Pancreas (tissue), 10 donors: ENCODE results near the gene COL4A6. TPM values are rescaled to one million over a fixed set of nuclear protein-coding genes. Genes with fewer than 3 reads are reported as not detected.

Experiments used
- ATAC-seq, 4 donors: fragments of 200-7000 bp; cut with Tn5 transposase; one replicate each; pipeline versions ENCODE4 v1.8.0 to v1.9.1; 2020; ENCODE audit warnings: mild to moderate bottlenecking in 4 of 4, moderate library complexity in 4 of 4
- DNase-seq, 6 donors: peaks; one replicate each; pipeline ENCODE4 v3.0.0-alpha.2; 2020
- FAIRE-seq: peaks from 2 replicates; lab custom pipeline; 2012; peaks lifted over from hg19 to GRCh38; lab: Jason Lieb, UNC
- H3K27ac ChIP-seq, 4 donors: fragments of 200-600 bp; sonication (generic); 1 replicate in 3 of 4; 2 replicates in 1 of 4; pipeline versions ENCODE4 v1.5.0 to v1.8.0; 2020
- H3K27me3 ChIP-seq, 4 donors: fragments of 200-600 bp; one replicate each; pipeline ENCODE4 v1.8.0; 2021
- H3K36me3 ChIP-seq, 3 donors: fragments of 200-600 bp; sonication (generic) in 1 of 3; one replicate each; pipeline versions ENCODE4 v1.5.0 to v1.8.0; 2020 to 2021
- H3K4me1 ChIP-seq, 3 donors: fragments of 200-600 bp; one replicate each; pipeline ENCODE4 v1.8.0; 2021
- H3K4me3 ChIP-seq, 4 donors: fragments of 200-600 bp; sonication (generic) in 2 of 4; one replicate each; pipeline versions ENCODE4 v1.5.0 to v1.8.0; 2020 to 2021
- H3K9me3 ChIP-seq, 4 donors: fragments of 200-600 bp; one replicate each; pipeline ENCODE4 v1.8.0; 2021
- WGBS, 2 donors: extraction: QIAGEN DNeasy Blood & Tissue Kit; methylation state at CpG; one replicate each; pipeline ENCODE4 v1.1.7; 2013; 5-methylcytosine and 5-hydroxymethylcytosine counted together
- intact Hi-C, 3 donors: fragments of 100-400 bp; cut with DNase I; formaldehyde crosslinking; loops; one replicate each; pipeline versions ENCODE4 v1.11.1 to v1.14.2; 2022
- polyA plus RNA-seq, 2 donors: library from polyadenylated mRNA; stranded (reverse); fragments of 200-250 nt; gene quantifications; one replicate each; pipeline ENCODE4 v1.2.3, GENCODE V29; 2013
- total RNA-seq, 6 donors: library from RNA; stranded (reverse); fragmentation: NEBNext Ultra II Directional in 4 of 6; extraction: Animal tissue kit (Norgen Biotek cat#: 25700) in 4 of 6; gene quantifications; one replicate each; pipeline versions ENCODE4 v1.2.1 to v1.2.4, GENCODE V29; 2021 to 2023
- TF ChIP-seq, protein P1 (sequence below), 4 donors: fragments of 200-600 bp; sonication (generic) in 3 of 4; IDR thresholded peaks; one replicate each; pipeline versions ENCODE4 v1.5.0 to v1.8.0; 2021; ENCODE audit warnings: antibody characterized with exemption in 4 of 4
- donor health status: healthy with polysubstance abuse.
- donor health status: DM: no; HTN: no; CAD: no; lungs with moderate emphysema.
- donor health status: DM: no; HTN: no; CAD: no.
- donor health status: control.
- donor health status: control.
- donor health status: Bipolar disorder and iron deficiency.
- donor health status: DM: yes; HTN: yes; CAD: no.
- donor health status: DM: no; HTN: no; CAD: no.
- donor health status: DM: no; HTN: no; CAD: no.
- donor health status: DM: yes; HTN: yes; CAD: no.

The COL4A6 gene
- total and polyA plus RNA-seq, 8 donors = 0.06 to 0.25 (median 0.10) TPM; not detected in 2

DNA sequence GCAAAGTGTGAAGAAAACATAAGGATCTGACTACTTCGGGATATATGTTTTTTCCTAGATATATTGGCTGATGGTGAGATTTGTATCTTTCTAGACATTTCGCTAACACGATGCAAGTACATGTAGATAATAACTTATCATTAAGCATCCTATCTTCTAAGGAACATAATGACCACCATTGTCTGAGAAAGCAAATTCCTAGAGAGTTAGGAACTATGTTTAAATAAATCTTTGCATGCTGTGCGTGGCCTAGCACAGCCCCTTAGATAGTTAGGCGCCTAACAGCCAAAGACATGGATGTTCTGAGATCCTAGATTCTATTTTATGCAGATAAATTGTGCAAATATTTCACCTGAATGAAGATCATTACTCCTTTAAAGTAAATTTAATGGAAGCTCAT, 3.0 kb downstream of the COL4A6 start:
- no peak overlapping the region for H3K27ac ChIP-seq
- no peaks in the 10 kb centered on the region for H3K4me1 ChIP-seq
- no peak overlapping the region for H3K4me3 ChIP-seq
- H3K36me3 ChIP-seq = no peaks in the 10 kb centered on the region
- no peak for ATAC-seq
- FAIRE-seq = no peak
- no peaks in the 10 kb centered on the region for H3K9me3 ChIP-seq
- 56 to 73% methylated on average over 5 of the region's 5 CpGs for WGBS, 2 donors
- no peak for DNase-seq
- peaks cover 0 to 31% (median 1%) of the 10 kb centered on the region in 4 donors for H3K27me3 ChIP-seq
- TF ChIP-seq, protein P1, sequence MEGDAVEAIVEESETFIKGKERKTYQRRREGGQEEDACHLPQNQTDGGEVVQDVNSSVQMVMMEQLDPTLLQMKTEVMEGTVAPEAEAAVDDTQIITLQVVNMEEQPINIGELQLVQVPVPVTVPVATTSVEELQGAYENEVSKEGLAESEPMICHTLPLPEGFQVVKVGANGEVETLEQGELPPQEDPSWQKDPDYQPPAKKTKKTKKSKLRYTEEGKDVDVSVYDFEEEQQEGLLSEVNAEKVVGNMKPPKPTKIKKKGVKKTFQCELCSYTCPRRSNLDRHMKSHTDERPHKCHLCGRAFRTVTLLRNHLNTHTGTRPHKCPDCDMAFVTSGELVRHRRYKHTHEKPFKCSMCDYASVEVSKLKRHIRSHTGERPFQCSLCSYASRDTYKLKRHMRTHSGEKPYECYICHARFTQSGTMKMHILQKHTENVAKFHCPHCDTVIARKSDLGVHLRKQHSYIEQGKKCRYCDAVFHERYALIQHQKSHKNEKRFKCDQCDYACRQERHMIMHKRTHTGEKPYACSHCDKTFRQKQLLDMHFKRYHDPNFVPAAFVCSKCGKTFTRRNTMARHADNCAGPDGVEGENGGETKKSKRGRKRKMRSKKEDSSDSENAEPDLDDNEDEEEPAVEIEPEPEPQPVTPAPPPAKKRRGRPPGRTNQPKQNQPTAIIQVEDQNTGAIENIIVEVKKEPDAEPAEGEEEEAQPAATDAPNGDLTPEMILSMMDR (IDR thresholded peaks at IDR 0.05) = no peak
- intact Hi-C loops = no loop called here

DNA sequence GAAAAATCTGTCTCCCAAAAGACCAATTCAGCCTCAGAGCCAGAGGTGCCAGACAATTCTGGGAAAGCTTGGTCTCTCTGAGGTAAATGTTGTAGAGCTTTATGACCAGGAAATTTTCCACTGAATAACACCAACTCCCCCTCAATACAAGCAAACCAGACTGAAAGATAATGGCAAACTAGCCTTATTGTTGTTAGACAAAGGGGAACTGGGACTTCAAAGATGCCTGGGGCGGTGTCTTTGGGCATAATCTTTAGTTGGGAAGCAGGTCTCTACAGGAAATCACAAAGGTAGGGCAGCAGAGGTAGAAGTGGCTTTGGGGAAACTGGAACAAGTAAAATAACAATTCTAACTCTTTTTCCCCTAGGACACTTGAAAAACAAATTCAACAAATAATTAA, 12.0 kb downstream of the COL4A6 start:
- Histone ChIP-seq H3K4me3 (no peak overlapping the region), H3K9me3 (no peaks in the 10 kb centered on the region), H3K27me3 (peaks cover 0 to 4% (median 2%) of the 10 kb centered on the region in 4 donors), H3K36me3 (no peaks in the 10 kb centered on the region), H3K27ac (no peak overlapping the region), H3K4me1 (no peaks in the 10 kb centered on the region)
- ATAC-seq (no peak), DNase-seq (no peak), FAIRE-seq (no peak)
- intact Hi-C loops = no loop called here
- 28 to 61% methylated on average over 1 of the region's 1 CpG for WGBS, 2 donors
- TF ChIP-seq, protein P1 (IDR thresholded peaks at IDR 0.05) = no peak

DNA sequence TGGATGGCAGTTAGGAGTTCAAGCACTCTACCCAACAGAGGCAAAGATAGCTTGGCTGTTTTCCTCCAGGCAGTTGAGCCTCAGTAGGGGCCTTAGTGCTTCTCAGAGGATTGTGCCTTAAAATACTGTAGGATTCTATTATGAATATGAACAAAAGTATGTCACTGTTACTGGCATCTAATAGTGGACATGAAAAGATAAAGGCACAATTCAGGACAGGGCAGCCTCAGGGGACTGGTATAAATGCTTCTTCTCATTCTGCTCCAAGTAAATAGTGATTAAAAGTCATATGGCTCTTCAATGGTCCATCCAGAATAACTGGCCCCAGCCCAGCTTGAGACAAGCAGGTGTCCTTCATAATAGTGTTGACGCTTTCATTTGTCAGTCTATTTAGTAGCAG, 17.7 kb downstream of the COL4A6 start:
- FAIRE-seq (no peak), DNase-seq (no peak), ATAC-seq (no peak)
- intact Hi-C loops = no loop called here
- Histone ChIP-seq H3K9me3 (no peaks in the 10 kb centered on the region), H3K27ac (no peak overlapping the region), H3K4me3 (no peak overlapping the region), H3K36me3 (no peaks in the 10 kb centered on the region), H3K27me3 (peaks cover 0 to 15% (median 2%) of the 10 kb centered on the region in 4 donors), H3K4me1 (no peaks in the 10 kb centered on the region)
- WGBS, 2 donors = 69 to 85% methylated on average over 1 of the region's 1 CpG
- TF ChIP-seq, protein P1 (IDR thresholded peaks at IDR 0.05) = no peak

DNA sequence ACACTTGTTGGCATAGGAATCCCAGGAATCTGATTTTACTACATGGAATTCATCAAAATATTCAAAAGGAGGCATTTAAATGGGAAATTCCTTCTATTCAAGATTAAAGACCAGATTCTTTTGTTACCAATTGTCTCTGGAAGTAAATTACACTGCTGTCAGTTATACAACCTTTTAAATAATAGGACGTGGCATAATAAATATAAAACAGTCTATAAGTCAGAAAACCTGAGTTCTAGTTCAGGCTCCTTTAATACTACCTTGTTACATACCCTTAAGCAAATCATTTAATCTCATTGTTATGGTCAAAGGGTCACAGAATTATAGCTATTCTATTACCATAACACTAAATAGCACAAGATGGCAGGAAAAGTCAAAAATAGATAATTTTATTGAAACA, 18.8 kb downstream of the COL4A6 start:
- FAIRE-seq = no peak
- intact Hi-C loops = no loop called here
- Histone ChIP-seq H3K36me3 (no peaks in the 10 kb centered on the region), H3K27ac (no peak overlapping the region), H3K9me3 (no peaks in the 10 kb centered on the region), H3K4me3 (no peak overlapping the region), H3K4me1 (no peaks in the 10 kb centered on the region), H3K27me3 (peaks cover 0 to 19% (median 0%) of the 10 kb centered on the region in 4 donors)
- ATAC-seq = no peak
- 22 to 54% methylated on average over 1 of the region's 1 CpG for WGBS, 2 donors
- TF ChIP-seq, protein P1 (IDR thresholded peaks at IDR 0.05) = no peak
- DNase-seq = no peak

DNA sequence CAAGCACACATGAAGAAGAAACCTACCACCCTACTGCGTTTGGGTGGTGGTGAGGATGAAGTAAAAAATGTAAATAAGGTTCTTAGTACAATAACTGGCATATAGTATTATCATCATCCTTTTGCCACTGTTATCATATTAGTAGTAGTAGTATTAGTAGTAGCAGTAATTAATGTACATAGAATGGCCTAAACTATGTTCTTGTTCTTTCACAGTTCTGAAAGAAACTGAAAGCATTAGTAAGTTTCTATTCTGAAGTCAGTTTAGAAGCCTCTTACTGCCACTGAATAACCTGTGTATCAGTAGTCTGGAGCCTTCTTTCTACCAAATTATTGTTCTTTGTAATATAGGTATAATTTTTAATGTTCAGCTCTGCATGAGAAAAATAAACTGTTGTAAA, 21.0 kb downstream of the COL4A6 start:
- ATAC-seq (no peak), FAIRE-seq (no peak), DNase-seq (no peak)
- Histone ChIP-seq H3K4me1 (no peaks in the 10 kb centered on the region), H3K4me3 (no peak overlapping the region), H3K27ac (no peak overlapping the region), H3K36me3 (no peaks in the 10 kb centered on the region), H3K9me3 (no peaks in the 10 kb centered on the region), H3K27me3 (peaks cover 0 to 19% (median 0%) of the 10 kb centered on the region in 4 donors)
- TF ChIP-seq, protein P1 (IDR thresholded peaks at IDR 0.05) = no peak
- intact Hi-C loops = no loop called here
- WGBS, 2 donors = 36 to 56% methylated on average over 1 of the region's 1 CpG
